ENCODE results near the gene ZNF407.

GRCh38 chr18:74623047-74623816 is 25.6 kb downstream of the ZNF407 start:
- TF ChIP-seq YY2 (tag by site-specific recombination; IDR thresholded peaks at IDR 0.05) (no peak), ZNF362 (tag by site-specific recombination; IDR thresholded peaks at IDR 0.05) (no peak), CTCF (tag by site-specific recombination; IDR thresholded peaks at IDR 0.05) (no peak), ZBTB26 (tag by site-specific recombination; optimal IDR thresholded peaks at IDR 0.05) (no peak), ZNF513 (tag by site-specific recombination; IDR thresholded peaks at IDR 0.05) (no peak), TCF7L2 (IDR thresholded peaks at IDR 0.05; ENCODE audit: borderline replicate concordance, low read depth, low read length) (no peak), ZNF510 (tag by site-specific recombination; IDR thresholded peaks at IDR 0.05; ENCODE audit: insufficient replicate concordance) (no peak), PBX3 (CRISPR knock-in tag; IDR thresholded peaks at IDR 0.05) (no peak), MYNN (tag by site-specific recombination; IDR thresholded peaks at IDR 0.05; ENCODE audit: borderline replicate concordance) (no peak), ZNF157 (tag by site-specific recombination; IDR thresholded peaks at IDR 0.05) (no peak), ZNF518A (tag by site-specific recombination; conservative IDR thresholded peaks at IDR 0.05; ENCODE audit: low read depth) (no peak), REST (tag by site-specific recombination; IDR thresholded peaks at IDR 0.05) (no peak)

Data from HEK293 (cell line).